Heart right ventricle (tissue), 16 donors: Measurements from ENCODE around the gene NECAB2. TPM values are rescaled to one million over a fixed set of nuclear protein-coding genes. Genes with fewer than 3 reads are reported as not detected.

Source experiments
- ATAC-seq, 8 donors: fragments of 200-7000 bp; cut with Tn5 transposase; one replicate each; pipeline ENCODE4 v1.9.1; 2020; ENCODE audit warnings: mild to moderate bottlenecking in 8 of 8, moderate library complexity in 8 of 8, moderate number of reproducible peaks in 1 of 8
- DNase-seq, 2 donors: peaks; one replicate each; pipeline ENCODE4 v3.0.0-alpha.2; 2020
- H3K27ac ChIP-seq, 10 donors: fragments of 200-600 bp; sonication (generic) in 2 of 10; one replicate each; pipeline versions ENCODE4 v1.5.0 to v1.8.0; 2020 to 2022; ENCODE audit warnings: mild to moderate bottlenecking in 3 of 10
- H3K27me3 ChIP-seq, 7 donors: fragments of 200-600 bp; one replicate each; pipeline ENCODE4 v1.8.0; 2021 to 2022; ENCODE audit warnings: mild to moderate bottlenecking in 2 of 7
- H3K36me3 ChIP-seq, 9 donors: fragments of 200-600 bp; sonication (generic) in 1 of 9; one replicate each; pipeline versions ENCODE4 v1.5.0 to v1.8.0; 2020 to 2022; ENCODE audit warnings: mild to moderate bottlenecking in 2 of 9
- H3K4me1 ChIP-seq, 9 donors: fragments of 200-600 bp; sonication (generic) in 1 of 9; one replicate each; pipeline versions ENCODE4 v1.5.0 to v1.8.0; 2020 to 2022; ENCODE audit warnings: mild to moderate bottlenecking in 4 of 9
- H3K4me3 ChIP-seq, 10 donors: fragments of 200-600 bp; sonication (generic) in 2 of 10; one replicate each; pipeline versions ENCODE4 v1.5.0 to v1.8.0; 2020 to 2022; ENCODE audit warnings: mild to moderate bottlenecking in 7 of 10, moderate library complexity in 2 of 10
- H3K9me3 ChIP-seq, 11 donors: fragments of 200-600 bp in 10 of 11; sonication (generic) in 2 of 11; one replicate each; pipeline versions ENCODE4 v1.5.0 to v1.8.0; 2013 to 2022; ENCODE audit warnings: mild to moderate bottlenecking in 2 of 11, control low read depth in 1 of 11, moderate library complexity in 1 of 11
- CTCF ChIP-seq, 9 donors: fragments of 200-600 bp; sonication (generic) in 2 of 9; IDR thresholded peaks; one replicate each; pipeline versions ENCODE4 v1.5.0 to v1.8.0; 2021 to 2022; ENCODE audit warnings: antibody characterized with exemption in 9 of 9, mild to moderate bottlenecking in 5 of 9, moderate library complexity in 1 of 9
- WGBS, 2 donors: extraction: QIAGEN DNeasy Blood & Tissue Kit; methylation state at CpG; one replicate each; pipeline ENCODE4 v1.1.7; 2013; ENCODE audit warnings: inconsistent platforms in 1 of 2; 5-methylcytosine and 5-hydroxymethylcytosine counted together
- intact Hi-C, 10 donors: fragments of 100-400 bp; cut with DNase I; formaldehyde crosslinking; loops; one replicate each; pipeline versions ENCODE4 v1.11.1 to v1.14.2; 2022
- polyA plus RNA-seq, 2 donors: library from polyadenylated mRNA; stranded (reverse); fragments of 200-250 nt; gene quantifications; one replicate each; pipeline ENCODE4 v1.2.3, GENCODE V29; 2013
- total RNA-seq, 10 donors: library from RNA; stranded (reverse); fragmentation: NEBNext Ultra II Directional in 3 of 10; extraction: Animal tissue kit (Norgen Biotek cat#: 25700) in 3 of 10; gene quantifications; one replicate each; pipeline versions ENCODE4 v1.2.1 to v1.2.4, GENCODE V29; 2021 to 2023
- donor health status: Arrhythmogenic right ventricular cardiomyopathy.
- donor health status: ischemic (EF 13 %, LVEDD 7.1; RV severe dilation, severe dysfunction).
- donor health status: healthy with polysubstance abuse.
- donor health status: DM: no; HTN: yes; CAD: no.
- donor health status: DM: no; HTN: no; CAD: no.
- donor health status: ischemic (EF 25% LVEDD 6.9; RV normal size, moderate dysfunction).
- donor health status: ischemic (EF 25% LVEDD 5.7; RV mildly dilated, moderate dysfunction).
- donor health status: healthy.
- donor health status: DM: yes; HTN: yes; CAD: no.
- donor health status: Ischemic cardiomyopathy.
- donor health status: ischemic (EF 35%, LVEDD 5.7; RV mildly dilated, moderate dysfunction).
- donor health status: nonischemic (EF 11% LVEDD 7.7; RV severe dilation, severe dysfunction).
- donor health status: DM: yes; HTN: yes; CAD: no.
- donor health status: PGD.
- donor health status: ischemic (EF 29% LVEDD 5.4; RV normal size, mild dysfunction).
- donor health status: nonischemic (EF 23%, LVEDD 6.1; RV moderate dilation, normal function).

NECAB2 gene
- total and polyA plus RNA-seq, 12 donors: 0.32 to 3.2 (median 1.0) TPM

DNA sequence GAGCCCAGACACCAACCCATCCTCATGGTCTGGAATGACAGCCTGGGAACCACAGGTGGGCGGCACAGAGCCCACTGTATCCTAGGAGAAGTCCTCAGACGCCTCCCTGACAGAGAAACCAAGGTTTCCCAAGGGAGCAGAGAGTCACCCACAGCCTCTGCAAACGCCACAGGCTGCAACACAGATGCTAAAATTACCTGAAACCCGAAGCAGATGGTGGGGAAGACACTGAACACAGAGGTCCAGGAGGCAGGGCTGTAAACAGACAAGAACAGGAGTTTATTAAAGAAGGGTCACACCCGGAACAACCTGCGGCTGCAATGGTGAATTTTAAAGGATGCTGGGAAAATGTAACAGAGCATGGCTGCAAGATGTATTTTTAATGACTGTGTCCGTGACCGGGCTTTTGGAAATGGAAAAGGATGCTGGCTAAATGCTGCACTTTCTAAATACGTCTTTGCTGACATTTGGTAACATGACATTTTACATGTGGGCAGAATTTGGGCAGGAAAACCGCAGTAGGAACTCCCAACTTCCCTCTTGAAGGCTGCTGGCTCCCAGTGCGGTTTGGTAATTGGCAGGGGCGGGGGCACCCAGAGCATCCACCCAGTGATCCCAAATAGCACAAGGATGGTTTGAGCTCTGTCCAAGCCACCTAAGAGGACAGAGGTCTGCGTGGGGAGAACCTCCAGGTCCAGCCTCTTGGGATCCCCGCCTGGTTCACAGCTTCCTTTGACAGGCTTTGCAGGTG lies 61.4 kb downstream of the NECAB2 start:
- Histone ChIP-seq H3K27me3 (peaks cover 0 to 49% (median 0%) of the 10 kb centered on the region in 7 donors), H3K27ac (no peak overlapping the region), H3K4me3 (no peak overlapping the region), H3K36me3 (no peaks in the 10 kb centered on the region), H3K9me3 (no peaks in the 10 kb centered on the region), H3K4me1 (peaks cover 0 to 7% (median 0%) of the 10 kb centered on the region in 9 donors)
- WGBS, 2 donors: 79 to 87% methylated on average over 14 of the region's 14 CpGs
- DNase-seq (no peak), ATAC-seq (peak in 1 of 8 donors; percentile 25)
- no peak for TF ChIP-seq CTCF (IDR thresholded peaks at IDR 0.05)
- intact Hi-C loops: no loop called here

DNA sequence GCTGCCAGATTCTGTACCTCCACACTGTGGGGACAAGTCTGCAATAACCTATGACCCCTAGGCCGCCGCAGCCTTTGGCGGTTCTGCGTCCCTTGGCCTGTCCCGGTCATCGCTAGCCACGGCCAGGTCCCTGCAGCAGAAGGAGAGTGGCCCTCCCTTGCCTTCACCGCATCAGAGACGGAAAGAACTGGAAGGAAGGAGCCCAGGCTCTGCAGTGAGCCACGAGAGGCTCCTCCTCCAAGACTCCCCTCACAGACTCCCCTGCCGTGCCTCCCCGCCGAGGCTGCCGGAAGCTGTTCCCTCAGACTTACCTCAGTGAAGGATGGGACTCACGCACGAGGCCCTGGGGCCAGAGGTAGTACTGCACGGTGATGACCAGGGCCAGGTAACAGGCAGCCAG lies 63.5 kb downstream of the NECAB2 start:
- Histone ChIP-seq H3K4me1 (peaks cover 0 to 7% (median 0%) of the 10 kb centered on the region in 9 donors), H3K27me3 (peaks cover 0 to 37% (median 0%) of the 10 kb centered on the region in 7 donors), H3K36me3 (no peaks in the 10 kb centered on the region), H3K9me3 (peaks cover 0 to 13% (median 7%) of the 10 kb centered on the region in 11 donors), H3K27ac (no peak overlapping the region), H3K4me3 (no peak overlapping the region)
- peak in 1 of 8 donors; percentile 39 for ATAC-seq
- TF ChIP-seq CTCF (IDR thresholded peaks at IDR 0.05): no peak
- 78 to 81% methylated on average over 17 of the region's 17 CpGs for WGBS, 2 donors
- intact Hi-C loops: no loop called here
- DNase-seq: no peak

GRCh38 chr16:84032458-84033178 lies 64.6 kb downstream of the NECAB2 start:
- Histone ChIP-seq H3K27ac (no peak overlapping the region), H3K27me3 (peaks cover 0 to 27% (median 0%) of the 10 kb centered on the region in 7 donors), H3K4me3 (no peak overlapping the region), H3K36me3 (no peaks in the 10 kb centered on the region), H3K4me1 (peaks cover 0 to 7% (median 0%) of the 10 kb centered on the region in 9 donors), H3K9me3 (peaks cover 0 to 14% (median 7%) of the 10 kb centered on the region in 11 donors)
- 59 to 64% methylated on average over 15 of the region's 15 CpGs for WGBS, 2 donors
- DNase-seq (peak in 1 of 2 donors; percentile 57), ATAC-seq (peak in 6 of 8 donors; percentile 54 to 72 (median 60))
- TF ChIP-seq CTCF (IDR thresholded peaks at IDR 0.05): no peak
- intact Hi-C loops: no loop called here

DNA sequence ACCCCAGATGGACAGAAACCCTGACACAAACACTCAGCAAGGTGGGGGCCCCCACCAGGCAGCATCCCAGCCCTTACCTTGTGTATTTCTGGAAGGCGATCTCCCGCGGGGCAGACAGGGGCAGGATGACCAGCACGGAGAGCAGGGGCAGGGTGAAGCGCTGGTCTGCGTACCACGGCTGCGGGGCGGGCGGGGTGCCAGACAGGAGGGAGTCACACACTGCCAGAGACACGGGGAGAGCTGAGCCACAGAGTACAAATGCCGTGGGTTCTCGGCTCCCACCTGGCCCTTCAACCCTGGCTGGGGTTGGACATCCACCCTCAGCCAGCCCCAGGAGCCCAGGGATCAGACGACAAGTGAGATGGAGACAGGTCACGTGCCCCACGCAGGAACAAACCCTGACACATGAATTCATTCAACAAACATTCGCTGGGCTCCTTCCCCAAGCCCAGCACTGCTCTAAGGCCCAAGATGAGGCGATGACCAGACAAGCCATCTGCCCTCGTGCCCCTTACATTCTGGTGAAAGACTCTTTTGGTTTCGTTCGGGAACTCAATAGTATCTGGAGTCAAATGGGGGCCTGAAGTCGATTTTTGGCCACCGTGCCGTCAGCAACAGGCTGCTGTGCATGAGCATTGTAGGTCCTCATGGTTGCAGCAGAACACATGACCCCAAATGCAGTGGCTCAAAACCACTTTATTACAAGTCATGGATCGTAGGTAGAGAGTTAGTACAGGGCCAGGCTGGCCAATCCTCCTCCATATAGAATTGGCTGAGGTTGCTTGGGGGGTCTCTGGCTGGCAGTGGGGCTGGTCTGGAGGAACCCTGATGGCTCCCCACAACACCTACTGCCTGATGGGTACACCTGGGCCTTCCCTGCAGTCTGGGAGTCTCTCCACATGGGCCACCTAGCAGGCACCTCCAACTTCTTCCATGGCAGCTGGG lies 65.5 kb downstream of the NECAB2 start:
- DNase-seq (no peak), ATAC-seq (no peak)
- peaks cover 0 to 7% (median 0%) of the 10 kb centered on the region in 9 donors for H3K4me1 ChIP-seq
- no peaks in the 10 kb centered on the region for H3K36me3 ChIP-seq
- no peak overlapping the region for H3K4me3 ChIP-seq
- TF ChIP-seq CTCF (IDR thresholded peaks at IDR 0.05): no peak
- H3K27me3 ChIP-seq: peaks cover 0 to 20% (median 0%) of the 10 kb centered on the region in 7 donors
- H3K9me3 ChIP-seq: peaks cover 0 to 14% (median 7%) of the 10 kb centered on the region in 11 donors
- 84 to 86% methylated on average over 25 of the region's 25 CpGs for WGBS, 2 donors
- intact Hi-C loops: no loop called here
- H3K27ac ChIP-seq: no peak overlapping the region
